Parathyroid adenoma (tissue), 2 donors: ENCODE measurements around the gene PIP4P1.
A peak's percentile ranks its signal among the peaks of the same experiment; 100 is the strongest.

Experiments
- H2AFZ ChIP-seq: fragments of 300-600 bp; sonication (generic); one replicate; pipeline ENCODE4 v1.7.0; 2017; ENCODE audit warnings: antibody characterized with exemption, mild to moderate bottlenecking
- H3K27ac ChIP-seq: fragments of 300-600 bp; sonication (generic); one replicate; pipeline ENCODE4 v1.7.0; 2017
- H3K27me3 ChIP-seq: fragments of 300-600 bp; sonication (generic); one replicate; pipeline ENCODE4 v1.7.0; 2017; ENCODE audit warnings: low read length; ENCODE audit not compliant: control insufficient read depth, insufficient read depth
- H3K36me3 ChIP-seq: fragments of 300-600 bp; sonication (generic); one replicate; pipeline ENCODE4 v1.7.0; 2017; ENCODE audit warnings: low read length; ENCODE audit not compliant: control insufficient read depth, insufficient read depth
- H3K4me1 ChIP-seq: fragments of 300-600 bp; sonication (generic); one replicate; pipeline ENCODE4 v1.7.0; 2017; ENCODE audit warnings: control low read depth
- H3K4me2 ChIP-seq: fragments of 300-600 bp; sonication (generic); one replicate; pipeline ENCODE4 v1.7.0; 2017; ENCODE audit warnings: low read length
- H3K4me3 ChIP-seq: fragments of 300-600 bp; sonication (generic); one replicate; pipeline ENCODE4 v1.7.0; 2017; ENCODE audit warnings: low read depth, low read length
- H3K79me2 ChIP-seq: fragments of 300-600 bp; sonication (generic); one replicate; pipeline ENCODE4 v1.7.0; 2017; ENCODE audit warnings: control low read depth
- H3K9ac ChIP-seq: fragments of 300-600 bp; sonication (generic); one replicate; pipeline ENCODE4 v1.7.0; 2017; ENCODE audit warnings: mild to moderate bottlenecking
- H3K9me3 ChIP-seq: fragments of 300-600 bp; sonication (generic); one replicate; pipeline ENCODE4 v1.7.0; 2017; ENCODE audit warnings: low read length; ENCODE audit not compliant: control insufficient read depth
- TF ChIP-seq, protein P1 (sequence below): fragments of 300-600 bp; sonication (generic); IDR thresholded peaks from one replicate; pipeline ENCODE4 v1.7.0; 2017; ENCODE audit warnings: antibody characterized with exemption, mild to moderate bottlenecking
- donor health status: primary hyperparathyroidism.

The PIP4P1 gene

DNA sequence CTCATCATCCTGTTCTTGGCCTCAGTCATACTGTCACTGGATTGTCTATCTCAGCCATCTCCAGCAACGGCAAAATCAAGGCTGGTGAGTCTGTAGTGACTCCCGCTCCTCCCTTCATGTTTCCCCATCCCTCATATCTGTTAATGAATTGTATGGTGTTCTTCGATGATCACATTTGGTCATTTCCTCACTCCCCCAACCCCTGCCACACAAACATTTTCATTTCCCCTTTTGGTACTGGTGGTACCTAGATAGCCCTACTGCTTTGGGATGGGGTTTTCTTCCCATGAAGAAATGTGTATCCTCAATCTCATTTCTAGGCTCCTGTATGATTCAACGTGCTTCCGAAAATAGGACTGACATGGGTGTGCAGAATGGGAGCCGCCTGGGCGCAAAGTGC is 22.6 kb downstream of the PIP4P1 start:
- Histone ChIP-seq H3K9me3 (no peaks in the 10 kb centered on the region), H3K9ac (no peak overlapping the region), H3K27me3 (no peaks in the 10 kb centered on the region), H3K36me3 (no peaks in the 10 kb centered on the region), H3K79me2 (no peaks in the 10 kb centered on the region), H3K4me1 (peaks cover 5% of the 10 kb centered on the region), H3K4me3 (no peak overlapping the region), H2AFZ (no peak overlapping the region), H3K27ac (no peak overlapping the region), H3K4me2 (no peak overlapping the region)
- TF ChIP-seq, protein P1, sequence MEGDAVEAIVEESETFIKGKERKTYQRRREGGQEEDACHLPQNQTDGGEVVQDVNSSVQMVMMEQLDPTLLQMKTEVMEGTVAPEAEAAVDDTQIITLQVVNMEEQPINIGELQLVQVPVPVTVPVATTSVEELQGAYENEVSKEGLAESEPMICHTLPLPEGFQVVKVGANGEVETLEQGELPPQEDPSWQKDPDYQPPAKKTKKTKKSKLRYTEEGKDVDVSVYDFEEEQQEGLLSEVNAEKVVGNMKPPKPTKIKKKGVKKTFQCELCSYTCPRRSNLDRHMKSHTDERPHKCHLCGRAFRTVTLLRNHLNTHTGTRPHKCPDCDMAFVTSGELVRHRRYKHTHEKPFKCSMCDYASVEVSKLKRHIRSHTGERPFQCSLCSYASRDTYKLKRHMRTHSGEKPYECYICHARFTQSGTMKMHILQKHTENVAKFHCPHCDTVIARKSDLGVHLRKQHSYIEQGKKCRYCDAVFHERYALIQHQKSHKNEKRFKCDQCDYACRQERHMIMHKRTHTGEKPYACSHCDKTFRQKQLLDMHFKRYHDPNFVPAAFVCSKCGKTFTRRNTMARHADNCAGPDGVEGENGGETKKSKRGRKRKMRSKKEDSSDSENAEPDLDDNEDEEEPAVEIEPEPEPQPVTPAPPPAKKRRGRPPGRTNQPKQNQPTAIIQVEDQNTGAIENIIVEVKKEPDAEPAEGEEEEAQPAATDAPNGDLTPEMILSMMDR, result no peak

DNA sequence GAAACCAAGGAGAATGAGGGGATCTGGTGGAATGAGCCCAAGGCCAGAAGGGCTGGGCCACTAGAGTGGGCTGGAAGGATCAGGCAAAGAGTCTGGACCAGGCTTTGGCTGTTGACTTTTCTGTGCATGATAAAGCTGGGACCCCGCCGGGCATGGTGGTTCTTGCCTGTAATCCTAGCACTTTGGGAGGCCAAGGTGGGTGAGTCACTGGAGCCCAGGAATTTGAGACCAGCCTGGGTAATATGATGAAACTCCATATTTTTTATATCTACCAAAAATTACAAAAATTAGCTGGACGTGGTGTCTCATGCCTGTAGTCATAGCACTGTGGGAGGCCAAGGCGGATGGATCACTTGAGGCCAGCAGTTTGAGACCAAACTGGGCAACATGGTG is 24.9 kb downstream of the PIP4P1 start:
- TF ChIP-seq, protein P1, result no peak
- H3K27ac ChIP-seq, result no peak overlapping the region
- H3K9me3 ChIP-seq, result no peaks in the 10 kb centered on the region
- H3K4me1 ChIP-seq, result peaks cover 5% of the 10 kb centered on the region
- no peak overlapping the region for H2AFZ ChIP-seq
- no peak overlapping the region for H3K4me3 ChIP-seq
- no peak overlapping the region for H3K9ac ChIP-seq
- no peaks in the 10 kb centered on the region for H3K79me2 ChIP-seq
- H3K4me2 ChIP-seq, result no peak overlapping the region
- no peaks in the 10 kb centered on the region for H3K36me3 ChIP-seq
- no peaks in the 10 kb centered on the region for H3K27me3 ChIP-seq

DNA sequence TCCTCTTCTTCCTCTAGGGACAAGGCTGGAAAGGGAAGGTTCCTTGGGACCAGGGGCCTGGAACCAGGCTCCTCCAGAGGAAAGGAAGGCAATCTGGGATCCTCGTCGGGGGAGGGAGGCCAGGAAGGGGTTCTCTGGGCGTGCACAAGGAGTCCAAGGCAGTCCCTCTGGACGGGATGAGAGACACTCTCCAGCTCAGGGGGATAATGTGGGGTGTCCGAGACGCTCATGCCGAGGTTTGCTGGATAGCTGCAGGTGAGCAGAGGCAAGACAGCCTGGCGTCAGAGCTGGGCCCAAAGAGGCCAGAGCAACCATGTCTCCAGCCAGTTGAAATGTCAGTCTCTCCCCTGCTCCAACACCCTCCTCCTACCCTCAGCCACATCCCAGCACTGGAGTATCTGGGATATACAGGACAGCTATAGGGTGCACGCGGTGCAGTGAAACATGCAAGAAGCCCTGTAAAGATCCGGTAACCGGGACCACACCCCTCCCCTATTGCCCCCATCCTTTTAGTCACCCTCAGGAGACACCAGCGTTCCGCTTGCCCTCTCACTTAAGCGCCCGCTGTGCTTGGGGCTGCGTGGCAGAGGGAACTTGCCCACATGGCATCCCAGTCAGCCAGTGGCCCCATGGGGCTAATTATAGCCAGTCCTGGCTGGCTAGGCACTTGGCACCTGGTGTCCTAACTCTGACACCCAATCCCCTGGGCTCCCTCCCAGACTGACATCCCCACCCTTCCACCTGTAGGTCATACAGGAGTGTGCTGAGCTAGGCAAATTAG is 25.5 kb downstream of the PIP4P1 start, which contains the start of gene KLHL33:
Gene KLHL33 (minus strand): TSS at position 585 of the 781 bp plus-strand sequence. CDS start 355 bp downstream, at position 230.
- Histone ChIP-seq H3K4me3 (no peak within 1 kb of the TSS), H3K4me2 (no peak within 1 kb of the TSS), H3K36me3 (no peaks in the 10 kb centered on the region), H3K27ac (no peak within 1 kb of the TSS), H3K79me2 (no peaks in the 10 kb centered on the region), H2AFZ (peak within 1 kb of the TSS; percentile 57), H3K9ac (no peak within 1 kb of the TSS), H3K4me1 (peaks cover under 1% of the 10 kb centered on the region), H3K27me3 (no peaks in the 10 kb centered on the region), H3K9me3 (no peaks in the 10 kb centered on the region)
- TF ChIP-seq, protein P1, result no peak

DNA sequence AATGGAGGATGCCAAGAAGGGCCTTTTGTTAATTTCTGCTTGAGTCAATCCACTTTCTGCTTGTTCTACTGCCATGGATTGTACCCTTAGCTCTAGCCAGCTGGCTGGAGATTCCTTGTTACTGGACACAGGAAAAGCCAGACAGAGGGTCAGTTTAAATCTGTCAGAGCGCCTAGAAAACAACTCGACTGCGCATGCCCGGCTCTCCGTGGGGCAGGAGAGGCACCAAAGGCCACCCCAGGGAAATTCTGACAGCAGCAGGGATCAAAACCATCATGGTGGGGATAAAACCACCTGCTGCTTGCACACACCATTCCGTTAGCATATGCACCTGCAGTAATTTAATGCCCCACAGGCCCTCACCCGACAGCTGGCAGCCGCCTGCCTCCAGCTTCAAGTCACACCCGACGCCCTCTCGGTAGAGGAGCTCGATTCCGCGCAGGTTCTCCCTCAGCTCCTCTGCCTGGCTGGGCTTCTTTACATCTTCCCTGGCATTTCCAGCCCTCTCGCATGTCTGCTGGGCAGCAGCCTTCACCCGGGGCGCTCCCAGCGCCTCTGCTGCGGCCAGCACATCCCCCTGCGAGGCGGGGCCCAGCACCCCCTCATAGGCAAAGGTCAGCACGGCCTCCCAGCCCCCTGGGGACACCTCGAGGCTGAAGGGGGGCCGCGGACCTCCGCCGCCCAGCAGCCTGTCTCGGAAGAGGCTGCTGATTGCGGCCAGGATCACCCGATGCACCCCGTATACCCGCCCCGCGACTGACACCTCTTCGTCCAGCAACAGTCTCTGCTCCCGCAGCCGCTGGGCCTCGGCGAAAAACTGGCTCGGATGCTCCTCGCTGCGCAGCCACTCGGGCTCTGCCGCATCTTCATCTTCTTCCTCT is 26.3 kb downstream of the PIP4P1 start:
- Histone ChIP-seq H3K9ac (no peak overlapping the region), H3K27me3 (no peaks in the 10 kb centered on the region), H2AFZ (peak overlapping the region; percentile 57), H3K36me3 (no peaks in the 10 kb centered on the region), H3K4me2 (no peak overlapping the region), H3K27ac (no peak overlapping the region), H3K4me1 (no peaks in the 10 kb centered on the region), H3K9me3 (no peaks in the 10 kb centered on the region), H3K79me2 (no peaks in the 10 kb centered on the region), H3K4me3 (no peak overlapping the region)
- TF ChIP-seq, protein P1, result no peak
